Hematopoietic multipotent progenitor cell treated with erythropoietin and hydrocortisone succinate and interleukin-3 and kit ligand, for 15 days (in vitro differentiated cells): Measurements from ENCODE around the gene GSTM3.

Experiments
- DNase-seq: peaks from one replicate; pipeline ENCODE4 v3.0.0-alpha.2; 2015; ENCODE audit warnings: low spot score

GSTM3 gene

GRCh38 chr1:109740615-109741373 is at the start of gene GSTM3:
TSS of gene GSTM3 (minus strand) at chr1:109741038. CDS start at chr1:109740287, 751 bp downstream.
- DNase-seq = no peak

DNA sequence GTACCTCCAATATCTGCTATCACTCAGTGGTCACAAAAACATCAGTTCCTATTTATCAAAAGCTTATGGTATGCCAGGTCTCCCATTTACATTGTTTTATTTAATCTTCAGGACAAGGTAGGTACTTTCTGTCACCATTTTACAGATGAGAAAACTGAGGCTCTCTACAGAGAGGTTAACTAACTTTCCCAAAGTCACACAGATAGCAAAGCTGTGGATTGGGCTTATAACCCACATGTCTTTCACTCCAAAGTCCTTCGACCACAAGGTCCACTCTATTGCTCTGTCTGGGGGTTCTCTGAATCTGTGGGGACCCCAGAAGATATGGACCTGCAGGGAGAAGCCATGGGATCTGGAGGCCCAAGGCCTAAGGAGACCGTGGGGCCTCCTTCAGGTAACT is 49.5 kb upstream of the GSTM3 start:
- no peak for DNase-seq

- no peak for DNase-seq
Observed at GRCh38 chr1:109789551-109790180, 48.8 kb upstream of the GSTM3 start.

DNA sequence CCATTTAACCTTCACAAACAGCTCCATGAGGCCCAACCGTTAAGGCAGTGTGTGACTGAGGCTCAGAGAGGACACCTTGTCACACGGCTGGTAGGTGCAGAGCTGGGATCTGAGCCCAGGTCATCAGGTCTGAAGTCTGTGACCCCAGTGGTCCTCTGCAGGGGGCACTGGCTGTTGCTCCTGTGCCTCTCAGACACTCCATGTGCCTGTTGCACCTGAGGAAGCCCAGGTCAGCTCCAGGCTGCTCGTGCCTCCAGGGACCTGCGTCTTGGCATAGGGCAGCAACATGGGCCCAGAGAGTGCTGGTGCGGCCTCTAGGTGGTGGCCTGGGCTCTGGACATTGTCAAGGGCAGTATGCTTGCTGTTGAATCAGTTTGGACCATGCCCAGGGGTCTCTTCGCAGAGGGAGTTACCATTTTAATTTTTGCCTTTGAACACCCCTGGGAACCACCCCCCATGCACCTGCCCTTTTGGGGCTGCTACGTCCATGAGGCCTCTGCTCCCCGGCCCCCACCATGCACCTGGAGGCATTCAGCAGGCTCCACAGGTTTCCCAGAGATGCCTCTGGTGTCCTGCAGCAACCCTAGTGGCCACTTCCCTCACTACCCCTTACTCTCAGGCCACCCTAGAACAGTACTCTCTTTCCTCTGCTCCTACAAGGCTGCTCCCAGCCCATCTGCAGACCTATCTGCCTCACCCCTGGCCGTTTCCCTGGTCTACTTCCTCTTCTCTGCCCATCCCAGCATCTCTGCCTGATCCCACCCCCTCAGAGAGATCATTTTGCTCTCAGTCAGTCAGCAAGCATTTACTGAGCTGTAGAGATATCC is 48.1 kb upstream of the GSTM3 start:
- no peak for DNase-seq

DNA sequence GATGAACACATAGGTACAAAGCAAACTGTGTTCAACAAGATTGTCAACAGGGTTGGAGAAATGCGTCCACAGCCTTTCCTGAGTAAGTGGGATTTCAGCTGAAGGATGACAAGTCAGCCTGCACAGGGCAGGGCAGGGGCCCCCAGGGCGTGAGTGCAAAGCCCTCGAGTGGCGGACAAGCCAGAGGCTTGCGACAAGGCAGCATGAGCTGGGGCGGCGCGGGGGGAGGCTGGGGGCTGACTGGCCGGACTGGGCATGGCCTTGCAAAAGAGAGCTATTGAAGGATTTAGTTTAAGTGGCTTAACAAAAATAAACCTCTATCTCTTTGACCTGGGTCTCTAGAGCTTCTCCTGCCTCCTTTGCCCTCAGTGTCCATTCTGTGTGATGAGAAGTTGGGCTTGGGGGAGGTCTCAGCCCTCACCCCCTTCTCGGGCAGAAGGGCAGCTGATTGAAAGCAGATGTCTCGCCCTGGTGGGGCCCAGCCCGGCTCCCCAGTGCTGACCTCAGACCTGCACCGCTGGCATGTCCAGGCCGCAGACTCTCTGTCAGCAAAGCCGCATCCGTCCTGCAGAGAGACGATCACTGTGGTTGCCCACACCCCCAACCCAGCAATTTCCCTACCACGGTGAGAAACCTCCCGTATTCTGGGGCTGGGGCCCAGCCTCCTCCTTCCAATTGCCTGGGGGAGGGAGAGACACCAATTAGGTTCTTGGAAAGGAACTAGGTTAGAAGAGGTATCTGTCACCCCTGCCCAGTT is 47.2 kb upstream of the GSTM3 start:
- DNase-seq = no peak

GRCh38 chr1:109787211-109787844 is 46.5 kb upstream of the GSTM3 start:
- no peak for DNase-seq

DNA sequence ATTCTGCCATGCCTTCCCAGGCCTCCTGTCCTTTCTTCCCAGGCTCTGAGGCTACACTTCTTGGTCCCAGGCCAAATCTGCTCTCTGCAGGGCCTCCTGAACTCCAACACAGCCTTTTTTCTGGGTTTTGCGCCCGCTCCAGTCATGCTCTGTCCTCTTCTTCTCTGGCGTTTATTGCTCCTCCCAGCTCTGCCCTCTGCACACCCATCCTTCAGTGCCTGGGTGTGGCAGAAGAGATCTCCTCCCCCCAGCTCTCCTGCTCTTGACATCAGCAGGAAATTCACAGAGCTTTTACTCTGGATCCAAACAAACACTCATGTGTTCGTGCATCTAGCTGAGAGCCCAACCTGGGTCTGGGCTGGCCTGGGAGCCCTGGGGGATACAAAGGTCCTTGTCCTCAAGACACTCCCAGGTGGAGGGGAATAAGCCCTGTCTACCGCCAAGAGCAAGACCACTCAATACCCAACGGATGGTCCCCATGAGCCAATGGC is 45.7 kb upstream of the GSTM3 start:
- no peak for DNase-seq

DNA sequence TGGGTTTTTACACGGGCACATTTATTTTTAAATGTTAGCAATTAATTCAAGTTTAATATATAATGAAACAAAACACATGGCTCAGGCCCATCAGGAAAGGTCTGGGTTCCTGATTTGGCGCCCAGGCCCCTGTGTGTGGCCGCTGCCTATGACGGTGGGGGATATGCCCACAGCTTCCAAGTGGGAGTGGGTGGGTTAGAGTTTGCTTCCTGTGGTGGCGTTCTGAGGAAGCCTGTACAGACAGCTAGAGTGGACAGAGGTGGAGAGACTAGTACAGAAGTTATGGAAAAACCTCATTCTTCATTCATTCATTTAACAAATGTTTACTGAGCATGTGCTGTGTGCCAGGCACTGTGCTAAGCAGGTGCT is 45.3 kb upstream of the GSTM3 start:
- no peak for DNase-seq

DNA sequence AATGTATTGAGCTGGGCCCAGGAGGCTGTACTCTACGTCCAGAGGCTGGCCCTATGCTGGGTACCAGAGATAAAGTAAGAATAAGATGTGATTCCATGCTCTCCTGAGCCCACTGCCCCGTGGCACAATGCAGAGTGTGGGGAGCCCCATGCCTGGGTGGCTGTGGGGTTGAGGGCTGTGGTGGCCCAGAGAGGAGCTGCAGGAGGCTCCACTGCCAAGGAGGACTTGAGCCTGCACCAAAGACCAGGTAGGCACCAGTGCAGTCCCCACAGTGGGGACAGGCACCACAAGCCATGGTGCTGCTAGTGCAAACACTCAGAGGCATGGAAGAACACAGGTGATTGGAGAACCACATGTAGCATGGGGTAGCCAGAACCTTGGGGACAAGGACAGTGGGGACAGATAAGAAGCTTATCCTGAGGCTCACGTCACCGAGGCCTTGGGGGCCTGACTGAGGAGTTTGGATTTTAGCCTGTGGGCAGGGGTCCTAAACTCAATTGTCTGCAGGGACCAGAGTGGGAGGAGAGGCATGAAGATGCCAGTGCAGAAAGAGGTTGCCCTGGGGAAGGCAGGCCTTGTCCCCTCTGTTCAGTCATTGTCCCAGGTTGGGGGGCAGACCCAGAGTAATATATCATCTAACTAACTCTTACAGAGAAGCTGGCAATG is 44.7 kb upstream of the GSTM3 start:
- no peak for DNase-seq

DNA sequence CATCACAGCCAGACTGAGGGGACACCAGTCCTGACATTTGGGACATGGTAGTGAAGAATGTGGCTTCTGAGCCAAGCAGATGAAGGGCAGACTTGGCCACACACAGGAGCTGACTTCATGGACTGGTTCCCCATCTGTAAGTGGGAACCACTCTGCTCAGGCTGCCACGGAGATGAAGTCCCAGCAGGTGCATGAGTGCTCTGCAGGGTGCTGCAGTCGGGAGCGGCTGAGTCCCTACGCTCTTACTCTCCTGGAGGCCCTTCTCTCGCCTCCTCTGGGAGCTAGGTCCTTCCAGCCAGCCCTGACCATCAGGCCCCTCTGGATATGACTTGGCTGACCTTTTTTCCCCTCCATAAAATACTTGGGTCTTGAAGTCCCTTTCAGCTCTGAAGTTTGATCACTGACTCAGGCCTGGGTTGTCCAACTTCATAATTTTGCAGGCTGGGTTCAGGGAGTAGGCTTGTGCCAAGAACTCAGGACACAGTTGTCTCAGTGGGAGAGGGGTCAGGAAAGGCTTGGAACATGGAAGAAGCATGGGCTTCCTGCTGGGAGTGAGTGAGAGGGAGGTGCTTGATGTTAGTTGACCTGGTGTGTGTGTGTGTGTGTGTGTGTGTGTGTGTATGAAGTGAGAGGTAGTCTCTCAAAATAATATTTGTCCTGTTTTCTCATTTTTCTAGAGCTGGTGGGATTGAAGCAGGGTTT is 43.9 kb upstream of the GSTM3 start:
- no peak for DNase-seq

- DNase-seq = no peak
Observed at GRCh38 chr1:109783436-109783835, 42.6 kb upstream of the GSTM3 start.

- DNase-seq = no peak
Observed at GRCh38 chr1:109782927-109783326, 42.1 kb upstream of the GSTM3 start.

GRCh38 chr1:109782514-109782913 is 41.7 kb upstream of the GSTM3 start:
- DNase-seq = no peak

- no peak for DNase-seq
Observed at GRCh38 chr1:109781806-109782205, 41.0 kb upstream of the GSTM3 start.

DNA sequence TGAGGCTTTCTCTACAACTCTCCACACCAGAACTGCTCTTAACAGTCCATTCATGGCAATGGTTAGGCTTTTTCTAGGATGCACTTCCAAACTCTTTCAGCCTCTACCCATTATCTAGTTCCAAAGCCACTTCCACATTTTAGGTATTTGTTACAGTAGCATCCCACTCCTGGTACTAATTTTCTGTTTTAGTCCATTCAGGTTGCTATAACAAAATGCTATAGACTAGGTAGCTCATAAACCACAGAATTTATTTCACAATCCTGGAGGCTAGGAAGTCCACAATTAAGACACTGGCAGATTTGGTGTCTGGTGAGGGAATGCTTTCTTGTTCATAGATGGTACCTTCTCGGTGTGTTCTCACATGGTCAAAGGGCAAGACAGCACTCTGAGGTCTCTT is 40.1 kb upstream of the GSTM3 start:
- DNase-seq = no peak

- no peak for DNase-seq
Observed at GRCh38 chr1:109777980-109778625, 37.3 kb upstream of the GSTM3 start.

DNA sequence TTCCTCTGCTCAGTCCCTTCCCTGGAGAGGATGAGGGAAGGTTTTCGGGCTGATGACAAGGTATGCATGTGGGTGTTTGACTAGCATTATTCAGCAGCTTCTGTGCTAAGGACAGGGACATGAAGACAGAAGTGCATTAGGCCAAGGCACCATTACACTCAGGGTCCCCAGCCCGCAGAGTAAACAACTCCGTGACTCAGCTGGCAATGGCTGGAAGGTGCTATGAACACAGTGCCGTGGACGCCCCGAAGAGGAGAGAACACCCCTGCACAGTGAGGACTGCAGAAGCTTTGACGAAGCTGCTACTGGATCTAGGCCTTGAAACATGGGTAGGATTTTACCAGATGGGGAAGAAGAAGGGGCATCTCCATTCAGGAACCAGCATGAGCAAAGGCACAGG is 36.6 kb upstream of the GSTM3 start:
- no peak for DNase-seq

- DNase-seq = peak; percentile 78
Observed at GRCh38 chr1:109776911-109777310, 36.1 kb upstream of the GSTM3 start.

- DNase-seq = no peak
Observed at GRCh38 chr1:109776206-109776835, 35.5 kb upstream of the GSTM3 start.
